Endothelial cell of umbilical vein (primary cell): ENCODE measurements around the gene A1BG.

ENCODE experiments used
- CTCF ChIP-seq, 2 donors: IDR thresholded peaks; 1 replicate in 1 of 2; 2 replicates in 1 of 2; pipeline ENCODE4 v1.5.1; 2011; ENCODE audit warnings: low read length in 2 of 2, mild to moderate bottlenecking in 2 of 2, moderate library complexity in 2 of 2, control low read depth in 1 of 2, inconsistent platforms in 1 of 2, low read depth in 1 of 2; ENCODE audit not compliant: insufficient read depth in 1 of 2; ENCODE audit errors: extremely low read depth in 1 of 2
- POLR2A ChIP-seq: IDR thresholded peaks from 2 replicates; pipeline ENCODE4 v1.6.1; 2012; ENCODE audit warnings: low read depth, mild to moderate bottlenecking, control low read depth, low read length

DNA sequence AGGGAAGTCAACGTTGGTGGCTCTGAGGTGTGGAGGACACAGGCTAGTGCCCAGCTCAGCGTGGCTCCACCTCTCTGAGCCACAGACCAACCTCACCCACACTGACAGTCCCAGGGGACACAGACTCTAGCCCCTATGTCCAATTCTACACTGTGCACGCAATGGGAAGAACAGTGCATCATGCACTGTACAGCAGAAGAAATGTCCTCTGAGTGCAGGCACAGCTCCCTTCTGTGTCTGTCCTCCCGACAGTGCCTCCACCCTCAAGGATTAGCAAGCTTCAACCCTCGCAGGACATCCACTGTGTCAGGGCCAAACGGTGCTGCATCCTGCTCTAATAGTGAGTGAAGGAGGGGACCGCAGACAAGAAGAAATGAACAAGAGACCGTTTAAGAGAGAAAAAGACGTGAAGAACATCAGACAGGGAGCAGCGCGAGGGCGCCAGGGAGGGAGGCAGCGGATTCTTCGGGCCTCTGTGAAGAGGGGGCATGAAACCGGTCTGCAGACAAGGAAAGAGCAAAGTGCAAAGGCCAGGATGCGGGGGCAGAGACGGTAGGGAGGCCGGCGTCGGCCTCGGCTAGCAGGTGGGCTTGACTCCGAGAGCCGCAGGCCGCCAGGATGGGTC, 26.9 kb upstream of the A1BG start:
- TF ChIP-seq CTCF (IDR thresholded peaks at IDR 0.05; ENCODE audit: extremely low read depth in 1 of 2, insufficient read depth in 1 of 2, low read depth in 1 of 2, low read length in 2 of 2): no peak
- no peak for TF ChIP-seq POLR2A
